ENCODE results near the gene SLC28A1.

GRCh38 chr15:84880007-84880406 lies 4.5 kb upstream of the SLC28A1 start:
- TF ChIP-seq CTCF (IDR thresholded peaks at IDR 0.05) (no peak), POLR2AphosphoS5 (IDR thresholded peaks at IDR 0.05; ENCODE audit: low read depth, low read length) (no peak), REST (IDR thresholded peaks at IDR 0.05; ENCODE audit: insufficient read depth in 1 of 2, low read depth in 2 of 2, low read length in 1 of 2) (no peak), TCF7L2 (IDR thresholded peaks at IDR 0.05; ENCODE audit: low read depth, low read length) (no peak)

Measured in Panc1 (cell line).